ENCODE results near the gene GBX2. TPM values are rescaled to one million over a fixed set of nuclear protein-coding genes. Genes with fewer than 3 reads are reported as not detected.

Gene GBX2
- total and polyA plus RNA-seq, 10 of the 15 experiments (the other 5 are each of a cell fraction or from before 2014, with no cell fraction given): not detected

- in situ Hi-C loops (cut with MboI): no loop called here
- H3K4me2 ChIP-seq (ENCODE audit: control insufficient read depth, insufficient read depth): no peak overlapping the region
- no TSS peak for BruUV-seq (replicated peaks)
- DNase-seq (ENCODE audit: low read depth, low spot score): no peak
- ChIA-PET SMC1A (ENCODE audit: uncharacterized antibody, unreplicated experiment) (no interaction called here), POLR2A (no interaction called here), CTCF (no interaction called here), RAD21 (ENCODE audit: unreplicated experiment) (no interaction called here)
- H3K4me1 ChIP-seq (ENCODE audit: control insufficient read depth, insufficient read depth, low read length): no peaks in the 10 kb centered on the region
- no peak overlapping the region for H3K27ac ChIP-seq (ENCODE audit: control insufficient read depth, insufficient read depth)
- H3K36me3 ChIP-seq (ENCODE audit: control insufficient read depth in 2 of 2, insufficient read depth in 2 of 2, low read length in 1 of 2): no peaks in the 10 kb centered on the region
- no peak overlapping the region for H2AFZ ChIP-seq (ENCODE audit: control insufficient read depth, low read depth, low read length)
- no peaks in the 10 kb centered on the region for H3K79me2 ChIP-seq (ENCODE audit: control insufficient read depth, insufficient read depth, low read length)
- WGBS (ENCODE audit: insufficient coverage, insufficient replicate concordance, low lambda C conversion rate, missing lambda C conversion rate): 17% methylated on average over 5 of the region's 5 CpGs
- intact Hi-C loops (cut with micrococcal nuclease; ENCODE audit: unreplicated experiment): no loop called here
- H3K27me3 ChIP-seq (replicated peaks in 1 of 2; ENCODE audit: control insufficient read depth in 2 of 2, insufficient read depth in 2 of 2, low read length in 1 of 2): no peaks in the 10 kb centered on the region; a peak in 2 of 4 replicates
- H3K9ac ChIP-seq (ENCODE audit: control insufficient read depth, insufficient read depth, low read length): no peak overlapping the region
- no peaks in the 10 kb centered on the region for H4K20me1 ChIP-seq (ENCODE audit: control insufficient read depth, insufficient read depth)
- no peak for FAIRE-seq
- H3K4me3 ChIP-seq: no peak overlapping the region
- H3K9me3 ChIP-seq (replicated peaks; ENCODE audit: control insufficient read depth, insufficient read depth, low read length): no peaks in the 10 kb centered on the region
- no peak for TF ChIP-seq GATAD2B (conservative IDR thresholded peaks at IDR 0.05; ENCODE audit: low read depth)
- TF ChIP-seq SRF (IDR thresholded peaks at IDR 0.05; ENCODE audit: low read depth in 2 of 2, low read length in 2 of 2): no peak
- TF ChIP-seq IKZF2 (IDR thresholded peaks at IDR 0.05): no peak
- no peak for TF ChIP-seq TBL1XR1 (IDR thresholded peaks at IDR 0.05; ENCODE audit: low read depth, low read length)
- no peak for TF ChIP-seq STAT1 (conservative IDR thresholded peaks at IDR 0.05)
- no peak for TF ChIP-seq NRF1 (conservative IDR thresholded peaks at IDR 0.05; ENCODE audit: low read depth, low read length)
- no peak for TF ChIP-seq ZNF274 (IDR thresholded peaks at IDR 0.05; ENCODE audit: insufficient read depth, insufficient read length)
- TF ChIP-seq LARP7 (IDR thresholded peaks at IDR 0.05): no peak
- no peak for TF ChIP-seq SREBF1 (IDR thresholded peaks at IDR 0.05; ENCODE audit: low read length)
- no peak for ATAC-seq
Observed at GRCh38 chr2:236120829-236121228, 47.4 kb downstream of the GBX2 start.

- H3K27ac ChIP-seq (ENCODE audit: control insufficient read depth, insufficient read depth): no peak overlapping the region
- no peaks in the 10 kb centered on the region for H3K4me1 ChIP-seq (ENCODE audit: control insufficient read depth, insufficient read depth, low read length)
- H3K79me2 ChIP-seq (ENCODE audit: control insufficient read depth, insufficient read depth, low read length): no peaks in the 10 kb centered on the region
- H3K36me3 ChIP-seq (ENCODE audit: control insufficient read depth in 2 of 2, insufficient read depth in 2 of 2, low read length in 1 of 2): no peaks in the 10 kb centered on the region
- intact Hi-C loops (cut with micrococcal nuclease; ENCODE audit: unreplicated experiment): no loop called here
- POLR2A ChIA-PET: no interaction called here
- H3K27me3 ChIP-seq (replicated peaks in 1 of 2; ENCODE audit: control insufficient read depth in 2 of 2, insufficient read depth in 2 of 2, low read length in 1 of 2): no peaks in the 10 kb centered on the region; a peak in 2 of 4 replicates
- RAD21 ChIA-PET (ENCODE audit: unreplicated experiment): no interaction called here
- CTCF ChIA-PET: no interaction called here
- no peak for ATAC-seq
- H3K9me3 ChIP-seq (replicated peaks; ENCODE audit: control insufficient read depth, insufficient read depth, low read length): no peaks in the 10 kb centered on the region
- BruUV-seq (replicated peaks): no TSS peak
- H4K20me1 ChIP-seq (ENCODE audit: control insufficient read depth, insufficient read depth): no peaks in the 10 kb centered on the region
- H3K4me3 ChIP-seq: no peak overlapping the region
- in situ Hi-C loops (cut with MboI): no loop called here
- no peak for TF ChIP-seq POLR2AphosphoS5 (IDR thresholded peaks at IDR 0.05; ENCODE audit: low read length)
- TF ChIP-seq NFYA (IDR thresholded peaks at IDR 0.05; ENCODE audit: borderline replicate concordance, low read depth, low read length): no peak
- no peak for TF ChIP-seq RFX5 (IDR thresholded peaks at IDR 0.05; ENCODE audit: low read depth, low read length)
- no peak for TF ChIP-seq ATF3 (IDR thresholded peaks at IDR 0.05; ENCODE audit: borderline replicate concordance, extremely low read depth, low read depth, low read length)
- no peak for TF ChIP-seq GABPA (IDR thresholded peaks at IDR 0.05; ENCODE audit: low read depth)
- no peak for TF ChIP-seq HCFC1 (IDR thresholded peaks at IDR 0.05; ENCODE audit: low read length)
- 45% methylated on average over 24 of the region's 29 CpGs for WGBS (ENCODE audit: insufficient coverage, insufficient replicate concordance, low lambda C conversion rate, missing lambda C conversion rate)
- FAIRE-seq: no peak
- no peak overlapping the region for H3K4me2 ChIP-seq (ENCODE audit: control insufficient read depth, insufficient read depth)
- no peak for DNase-seq (ENCODE audit: low read depth, low spot score)
- H3K9ac ChIP-seq (ENCODE audit: control insufficient read depth, insufficient read depth, low read length): no peak overlapping the region
- SMC1A ChIA-PET (ENCODE audit: uncharacterized antibody, unreplicated experiment): no interaction called here
- no peak overlapping the region for H2AFZ ChIP-seq (ENCODE audit: control insufficient read depth, low read depth, low read length)
Observed at GRCh38 chr2:236120141-236120601, 48.0 kb downstream of the GBX2 start.

Measured in GM12878 (cell line).